ENCODE measurements around the gene LILRB2. TPM values are rescaled to one million over a fixed set of nuclear protein-coding genes. Genes with fewer than 3 reads are reported as not detected.
"Not testable (repeated sequence)": the region's sequence is repeated elsewhere in the genome, so short reads cannot be mapped to it uniquely, and the experiment has no call there.

LILRB2 gene
- total and polyA plus RNA-seq, 9 of the 15 experiments (the other 6 are each of a cell fraction or from before 2014, with no cell fraction given), result not detected

DNA sequence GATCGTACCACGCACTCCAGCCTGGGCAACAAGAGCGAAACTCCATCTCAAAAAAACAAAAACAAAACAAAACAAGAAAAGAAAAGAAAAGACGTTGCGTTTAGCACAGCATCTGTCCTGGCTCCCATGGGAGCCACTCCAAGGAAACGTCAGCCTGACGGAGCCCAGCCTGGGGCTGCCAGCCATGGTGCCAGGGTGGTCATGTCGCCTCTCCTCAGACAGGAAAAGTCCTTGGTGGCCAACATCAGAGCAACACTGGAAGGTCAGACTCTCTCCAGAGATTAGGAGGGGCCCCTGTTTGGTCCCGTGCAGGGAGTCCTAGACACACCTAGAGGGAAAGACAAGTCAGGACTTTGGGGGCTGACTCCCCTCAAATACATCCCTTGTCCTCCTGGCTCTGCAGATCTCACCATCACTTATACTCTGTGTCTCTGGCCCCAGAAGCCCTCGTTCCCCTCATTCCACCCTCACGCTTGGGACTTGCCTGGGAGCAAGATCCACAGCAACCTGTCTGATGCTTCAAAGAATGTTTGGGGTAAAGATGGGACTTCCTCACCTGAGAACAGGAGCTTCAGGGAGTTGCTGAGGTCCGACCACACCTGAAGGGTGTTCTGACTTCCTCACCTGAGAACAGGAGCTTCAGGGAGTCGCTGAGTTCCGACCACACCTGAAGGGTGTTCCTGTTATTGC, 48.7 kb upstream of the LILRB2 start:
- POLR2A ChIA-PET, result interaction anchor here (0.6 kb wide), 1 partner anchor 74 kb away, joined by 3 read pairs; no protein-coding TSS in a partner anchor
- no peak overlapping the region for H3K4me2 ChIP-seq (ENCODE audit: insufficient read depth, low read length)
- in situ Hi-C loops (cut with MboI), result no loop called here
- no peak for ATAC-seq
- no peak overlapping the region for H3K27ac ChIP-seq (ENCODE audit: extremely low read depth, low read depth, low read length)
- DNase-seq (ENCODE audit: extremely low read depth in 1 of 4, low spot score in 3 of 4), result no peak
- H3K36me3 ChIP-seq (ENCODE audit: control insufficient read depth, insufficient read depth, low read length), result no peaks in the 10 kb centered on the region
- FAIRE-seq, result no peak
- no peaks in the 10 kb centered on the region for H3K4me1 ChIP-seq (replicated peaks in 1 of 2; ENCODE audit: control insufficient read depth in 2 of 2, insufficient read depth in 2 of 2, low read length in 2 of 2)
- no peak overlapping the region for H2AFZ ChIP-seq (ENCODE audit: low read depth, low read length)
- H3K9ac ChIP-seq (ENCODE audit: insufficient read depth in 1 of 2, low read depth in 2 of 2, low read length in 2 of 2), result no peak overlapping the region
- intact Hi-C loops (cut with micrococcal nuclease), result no loop called here
- no peaks in the 10 kb centered on the region for H3K79me2 ChIP-seq (ENCODE audit: control insufficient read depth, insufficient read depth, low read length)
- 3% methylated on average over 14 of the region's 14 CpGs for WGBS (ENCODE audit: insufficient coverage, low coverage, missing lambda C conversion rate)
- no peak for TF ChIP-seq ZNF41 (CRISPR knock-in tag; conservative IDR thresholded peaks at IDR 0.05)
- TF ChIP-seq RBFOX2 (IDR thresholded peaks at IDR 0.05; ENCODE audit: low read depth, low read length), result no peak
- TF ChIP-seq SMAD1 (IDR thresholded peaks at IDR 0.05; ENCODE audit: low read depth, low read length, partially characterized antibody), result no peak
- no peak for TF ChIP-seq GABPB2 (CRISPR knock-in tag; conservative IDR thresholded peaks at IDR 0.05)
- no peak for TF ChIP-seq L3MBTL2 (IDR thresholded peaks at IDR 0.05)
- no peak for TF ChIP-seq ZNF140 (CRISPR knock-in tag; IDR thresholded peaks at IDR 0.05)
- TF ChIP-seq POLR2H (tag; IDR thresholded peaks at IDR 0.05; ENCODE audit: low read depth), result no peak
- TF ChIP-seq ZEB2 (IDR thresholded peaks at IDR 0.05), result no peak
- no peak for TF ChIP-seq HDGF (IDR thresholded peaks at IDR 0.05)
- TF ChIP-seq EHMT2 (IDR thresholded peaks at IDR 0.05), result no peak
- TF ChIP-seq TCFL5 (CRISPR knock-in tag; conservative IDR thresholded peaks at IDR 0.05), result no peak
- TF ChIP-seq CBFA2T3 (IDR thresholded peaks at IDR 0.05), result no peak
- no peak for TF ChIP-seq LCOR (CRISPR knock-in tag; IDR thresholded peaks at IDR 0.05)
- no TSS peak for BruUV-seq (replicated peaks)
- CTCF ChIA-PET (ENCODE audit: low intra/inter-chr PET ratio), result no interaction called here
- no peaks in the 10 kb centered on the region for H3K9me1 ChIP-seq (ENCODE audit: control insufficient read depth, insufficient read depth, low read length)
- no peak overlapping the region for H3K4me3 ChIP-seq
- no peaks in the 10 kb centered on the region for H3K9me3 ChIP-seq (replicated peaks; ENCODE audit: control insufficient read depth, insufficient read depth, low read depth, low read length)
- H3K27me3 ChIP-seq (ENCODE audit: control insufficient read depth in 2 of 2, insufficient read depth in 2 of 2, low read length in 2 of 2), result peaks cover 3 to 4% of the 10 kb centered on the region in 2 experiments; a peak in 3 of 5 replicates
- no peaks in the 10 kb centered on the region; the same call in 1 of the 2 replicates for H4K20me1 ChIP-seq (replicated peaks; ENCODE audit: control insufficient read depth, insufficient read depth, low read length)

- H3K36me3 ChIP-seq (ENCODE audit: control insufficient read depth, insufficient read depth, low read length); H3K9ac ChIP-seq (ENCODE audit: insufficient read depth in 1 of 2, low read depth in 2 of 2, low read length in 2 of 2); CTCF ChIA-PET (ENCODE audit: low intra/inter-chr PET ratio); H3K4me1 ChIP-seq (replicated peaks in 1 of 2; ENCODE audit: control insufficient read depth in 2 of 2, insufficient read depth in 2 of 2, low read length in 2 of 2); BruUV-seq (replicated peaks); H3K4me3 ChIP-seq; H4K20me1 ChIP-seq (replicated peaks; ENCODE audit: control insufficient read depth, insufficient read depth, low read length); H2AFZ ChIP-seq (ENCODE audit: low read depth, low read length); H3K4me2 ChIP-seq (ENCODE audit: insufficient read depth, low read length); in situ Hi-C loops (cut with MboI); intact Hi-C loops (cut with micrococcal nuclease); ATAC-seq; DNase-seq (ENCODE audit: extremely low read depth in 1 of 4, low spot score in 3 of 4); FAIRE-seq; H3K9me1 ChIP-seq (ENCODE audit: control insufficient read depth, insufficient read depth, low read length); H3K79me2 ChIP-seq (ENCODE audit: control insufficient read depth, insufficient read depth, low read length); H3K27me3 ChIP-seq (ENCODE audit: control insufficient read depth in 2 of 2, insufficient read depth in 2 of 2, low read length in 2 of 2); H3K9me3 ChIP-seq (replicated peaks; ENCODE audit: control insufficient read depth, insufficient read depth, low read depth, low read length); H3K27ac ChIP-seq (ENCODE audit: extremely low read depth, low read depth, low read length): not testable (repeated sequence)
- POLR2A ChIA-PET, result interaction anchor here (0.6 kb wide), 1 partner anchor 74 kb away, joined by 3 read pairs; no protein-coding TSS in a partner anchor
- WGBS (ENCODE audit: insufficient coverage, low coverage, missing lambda C conversion rate), result 2% methylated on average over 5 of the region's 5 CpGs
Observed at GRCh38 chr19:54328781-54329180, 47.9 kb upstream of the LILRB2 start.
